HL-60 (cell line): ENCODE measurements around the gene COX8C.

Source experiments
- DNase-seq, 2 experiments: peaks; one replicate each; pipeline ENCODE4 v3.0.0-alpha.2; 2010 to 2020; ENCODE audit warnings: low read depth in 1 of 2, low spot score in 1 of 2
- H3K27ac ChIP-seq: fragments of 250-450 bp; sonication (Bioruptor Pico); replicated peaks from 2 replicates; pipeline ENCODE4 v1.5.1; 2020; ENCODE audit warnings: mild to moderate bottlenecking, moderate library complexity
- H3K27me3 ChIP-seq: fragments of 250-450 bp; sonication (Bioruptor Pico); 2 replicates; pipeline ENCODE4 v1.5.1; 2021; ENCODE audit warnings: mild to moderate bottlenecking, moderate library complexity; ENCODE audit not compliant: insufficient read depth, poor library complexity, severe bottlenecking
- H3K4me3 ChIP-seq: replicated peaks from 2 replicates; pipeline ENCODE4 v1.5.1; 2011; ENCODE audit warnings: mild to moderate bottlenecking, control low read depth, low read length; ENCODE audit not compliant: insufficient read depth
- GABPA ChIP-seq: IDR thresholded peaks from 2 replicates; pipeline ENCODE4 v1.6.1; 2012; ENCODE audit warnings: low read depth
- POLR2AphosphoS5 ChIP-seq: IDR thresholded peaks from 2 replicates; pipeline ENCODE4 v1.6.1; 2012; ENCODE audit warnings: low read depth
- SPI1 ChIP-seq: IDR thresholded peaks from 2 replicates; pipeline ENCODE4 v1.6.1; 2012; ENCODE audit warnings: low read depth, mild to moderate bottlenecking, borderline replicate concordance
- TF ChIP-seq, protein P1 (sequence below): IDR thresholded peaks from one replicate; pipeline ENCODE4 v1.5.1; 2011; ENCODE audit warnings: low read length, control low read depth, inconsistent platforms; ENCODE audit not compliant: insufficient read depth
- TF ChIP-seq, protein P2 (sequence below): IDR thresholded peaks from 2 replicates; pipeline ENCODE4 v1.6.1; 2012; ENCODE audit warnings: low read depth; ENCODE audit not compliant: insufficient replicate concordance

COX8C gene

DNA sequence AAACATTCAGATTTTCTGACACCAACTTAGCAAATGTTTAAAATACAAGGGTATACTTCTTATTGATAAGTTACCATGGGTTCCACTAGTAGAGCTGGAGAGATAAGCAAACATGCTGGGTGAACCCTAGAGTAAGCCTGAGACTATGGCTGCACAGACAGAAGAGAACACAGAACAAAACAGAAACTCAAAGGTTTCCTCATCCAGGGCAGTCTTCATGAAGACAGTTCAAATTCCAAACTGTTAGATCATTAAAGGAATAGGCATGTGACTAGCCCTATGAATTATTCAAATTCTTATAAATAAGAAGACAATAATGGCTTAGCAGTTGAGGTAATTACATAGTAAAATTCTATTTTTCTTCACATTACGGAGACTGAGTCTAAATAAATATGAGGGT lies 42.2 kb upstream of the COX8C start:
- no peak for DNase-seq
- Histone ChIP-seq H3K27ac (no peak overlapping the region), H3K27me3 (no peaks in the 10 kb centered on the region), H3K4me3 (no peak overlapping the region)
- TF ChIP-seq, protein P1, sequence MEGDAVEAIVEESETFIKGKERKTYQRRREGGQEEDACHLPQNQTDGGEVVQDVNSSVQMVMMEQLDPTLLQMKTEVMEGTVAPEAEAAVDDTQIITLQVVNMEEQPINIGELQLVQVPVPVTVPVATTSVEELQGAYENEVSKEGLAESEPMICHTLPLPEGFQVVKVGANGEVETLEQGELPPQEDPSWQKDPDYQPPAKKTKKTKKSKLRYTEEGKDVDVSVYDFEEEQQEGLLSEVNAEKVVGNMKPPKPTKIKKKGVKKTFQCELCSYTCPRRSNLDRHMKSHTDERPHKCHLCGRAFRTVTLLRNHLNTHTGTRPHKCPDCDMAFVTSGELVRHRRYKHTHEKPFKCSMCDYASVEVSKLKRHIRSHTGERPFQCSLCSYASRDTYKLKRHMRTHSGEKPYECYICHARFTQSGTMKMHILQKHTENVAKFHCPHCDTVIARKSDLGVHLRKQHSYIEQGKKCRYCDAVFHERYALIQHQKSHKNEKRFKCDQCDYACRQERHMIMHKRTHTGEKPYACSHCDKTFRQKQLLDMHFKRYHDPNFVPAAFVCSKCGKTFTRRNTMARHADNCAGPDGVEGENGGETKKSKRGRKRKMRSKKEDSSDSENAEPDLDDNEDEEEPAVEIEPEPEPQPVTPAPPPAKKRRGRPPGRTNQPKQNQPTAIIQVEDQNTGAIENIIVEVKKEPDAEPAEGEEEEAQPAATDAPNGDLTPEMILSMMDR, result no peak
- TF ChIP-seq POLR2AphosphoS5 (no peak), SPI1 (no peak), GABPA (no peak)
- TF ChIP-seq, protein P2, sequence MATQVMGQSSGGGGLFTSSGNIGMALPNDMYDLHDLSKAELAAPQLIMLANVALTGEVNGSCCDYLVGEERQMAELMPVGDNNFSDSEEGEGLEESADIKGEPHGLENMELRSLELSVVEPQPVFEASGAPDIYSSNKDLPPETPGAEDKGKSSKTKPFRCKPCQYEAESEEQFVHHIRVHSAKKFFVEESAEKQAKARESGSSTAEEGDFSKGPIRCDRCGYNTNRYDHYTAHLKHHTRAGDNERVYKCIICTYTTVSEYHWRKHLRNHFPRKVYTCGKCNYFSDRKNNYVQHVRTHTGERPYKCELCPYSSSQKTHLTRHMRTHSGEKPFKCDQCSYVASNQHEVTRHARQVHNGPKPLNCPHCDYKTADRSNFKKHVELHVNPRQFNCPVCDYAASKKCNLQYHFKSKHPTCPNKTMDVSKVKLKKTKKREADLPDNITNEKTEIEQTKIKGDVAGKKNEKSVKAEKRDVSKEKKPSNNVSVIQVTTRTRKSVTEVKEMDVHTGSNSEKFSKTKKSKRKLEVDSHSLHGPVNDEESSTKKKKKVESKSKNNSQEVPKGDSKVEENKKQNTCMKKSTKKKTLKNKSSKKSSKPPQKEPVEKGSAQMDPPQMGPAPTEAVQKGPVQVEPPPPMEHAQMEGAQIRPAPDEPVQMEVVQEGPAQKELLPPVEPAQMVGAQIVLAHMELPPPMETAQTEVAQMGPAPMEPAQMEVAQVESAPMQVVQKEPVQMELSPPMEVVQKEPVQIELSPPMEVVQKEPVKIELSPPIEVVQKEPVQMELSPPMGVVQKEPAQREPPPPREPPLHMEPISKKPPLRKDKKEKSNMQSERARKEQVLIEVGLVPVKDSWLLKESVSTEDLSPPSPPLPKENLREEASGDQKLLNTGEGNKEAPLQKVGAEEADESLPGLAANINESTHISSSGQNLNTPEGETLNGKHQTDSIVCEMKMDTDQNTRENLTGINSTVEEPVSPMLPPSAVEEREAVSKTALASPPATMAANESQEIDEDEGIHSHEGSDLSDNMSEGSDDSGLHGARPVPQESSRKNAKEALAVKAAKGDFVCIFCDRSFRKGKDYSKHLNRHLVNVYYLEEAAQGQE, result no peak

DNA sequence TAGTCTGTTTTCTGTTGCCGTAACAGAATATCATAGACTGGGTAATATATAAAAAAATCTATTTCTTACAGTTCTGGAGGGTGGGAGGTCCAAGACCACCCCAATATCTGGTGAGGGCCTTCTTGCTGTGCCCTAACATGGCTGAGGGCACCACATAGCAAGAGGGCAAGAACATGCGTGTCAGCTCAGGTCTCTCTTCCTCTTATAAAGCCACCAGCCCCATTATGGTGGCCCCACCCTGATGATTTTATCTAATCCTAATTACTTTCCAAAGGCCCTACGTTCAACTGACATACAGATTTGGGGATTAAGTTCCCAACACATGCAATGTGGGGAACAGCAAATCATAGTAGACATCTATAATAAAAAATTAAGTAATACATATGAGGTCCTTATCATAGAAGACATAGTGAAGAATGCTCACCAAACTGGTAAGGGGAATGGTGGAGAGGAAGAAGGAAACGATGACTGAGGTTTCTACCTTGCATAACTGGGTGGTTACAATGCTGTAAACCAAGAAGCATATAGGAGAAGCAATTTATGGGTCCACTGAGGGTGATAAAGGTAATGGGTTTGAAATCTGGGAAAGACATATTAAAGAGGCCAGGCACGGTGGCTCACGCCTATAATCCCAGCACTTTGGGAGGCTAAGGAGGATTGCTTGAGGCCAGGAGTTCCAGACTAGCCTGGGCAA lies 41.1 kb upstream of the COX8C start:
- Histone ChIP-seq H3K4me3 (no peak overlapping the region), H3K27me3 (no peaks in the 10 kb centered on the region), H3K27ac (no peak overlapping the region)
- peak in 1 of 2 experiments; percentile 63 for DNase-seq
- TF ChIP-seq, protein P2, result no peak
- TF ChIP-seq SPI1, result peak; percentile 0; the same call in 1 of the 2 replicates
- TF ChIP-seq, protein P1, result no peak
- no peak for TF ChIP-seq POLR2AphosphoS5
- no peak for TF ChIP-seq GABPA

DNA sequence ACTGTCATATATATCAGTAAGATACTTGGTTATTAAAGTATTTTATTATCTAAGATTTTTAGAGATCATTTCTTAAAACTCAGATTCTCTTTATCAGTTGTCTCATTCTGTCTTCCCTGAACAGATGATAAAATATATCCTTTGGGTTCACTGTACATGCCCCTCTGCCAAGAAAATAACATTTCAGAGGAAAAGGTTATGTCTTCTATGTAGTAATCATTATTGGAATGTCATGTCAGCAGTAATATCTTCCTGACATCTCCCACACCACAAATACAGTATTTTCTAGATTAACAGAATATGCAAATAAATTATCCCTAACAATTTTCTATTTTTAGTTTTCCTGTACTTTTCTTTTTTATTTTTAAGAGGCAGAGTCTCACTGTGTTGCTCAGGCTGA lies 40.2 kb upstream of the COX8C start:
- no peak overlapping the region for H3K27ac ChIP-seq
- TF ChIP-seq POLR2AphosphoS5 (no peak), SPI1 (no peak), GABPA (no peak)
- TF ChIP-seq, protein P2, result no peak
- TF ChIP-seq, protein P1, result no peak
- H3K27me3 ChIP-seq, result no peaks in the 10 kb centered on the region
- H3K4me3 ChIP-seq, result no peak overlapping the region
- DNase-seq, result no peak
